ENCODE results near the gene WDFY3. TPM values are rescaled to one million over a fixed set of nuclear protein-coding genes. Genes with fewer than 3 reads are reported as not detected.

The WDFY3 gene
- total and polyA plus RNA-seq, 7 donors = 4.8 to 85.7 (median 50.5) TPM

DNA sequence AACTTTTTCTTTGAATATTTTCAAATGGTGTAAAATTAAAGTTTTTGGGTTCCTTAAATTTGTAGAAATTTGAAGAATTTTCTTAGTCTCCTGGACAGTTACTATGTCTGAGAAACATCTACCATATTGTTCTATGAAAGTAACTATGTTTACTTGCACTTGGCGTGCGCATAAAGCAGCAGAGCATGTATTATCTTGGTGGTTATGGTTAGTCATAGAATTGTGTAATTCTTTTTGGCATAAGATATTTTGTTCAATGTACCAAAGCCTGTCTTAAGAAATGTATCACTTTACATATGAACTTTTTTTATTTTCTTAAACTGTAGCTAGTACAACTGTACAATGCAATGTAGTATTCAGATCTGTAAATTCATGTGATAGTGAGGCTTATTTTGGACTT is 334.4 kb downstream of the WDFY3 start:
- DNase-seq = no peak
- Histone ChIP-seq H3K36me3 (no peaks in the 10 kb centered on the region), H3K4me3 (no peak overlapping the region), H3K27me3 (no peaks in the 10 kb centered on the region), H3K27ac (no peak overlapping the region), H3K4me1 (no peaks in the 10 kb centered on the region), H3K9me3 (no peaks in the 10 kb centered on the region)
- intact Hi-C loops (cut with DNase I) = no loop called here
- no peak for TF ChIP-seq POLR2A (IDR thresholded peaks at IDR 0.05)
- 91% methylated on average over 2 of the region's 2 CpGs for WGBS, 2 donors

DNA sequence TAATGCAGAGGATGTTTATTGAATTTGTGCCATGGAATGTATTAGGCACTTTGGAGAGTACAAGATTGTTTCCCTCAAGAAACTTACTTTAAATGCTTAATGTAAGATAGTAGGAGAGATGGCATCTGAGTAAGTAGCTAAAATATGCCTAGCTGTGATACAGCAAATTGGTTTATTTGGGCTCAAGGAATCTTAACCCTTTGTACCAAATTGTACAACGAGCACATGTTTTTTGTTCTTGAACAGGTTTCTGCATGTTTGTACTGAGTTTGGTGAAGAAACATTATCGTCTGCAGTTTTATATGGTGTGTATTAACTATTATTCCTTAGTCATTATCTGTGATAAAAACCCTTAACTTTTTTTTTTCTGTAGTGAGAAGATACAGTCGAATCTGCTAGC is 334.9 kb downstream of the WDFY3 start:
- Histone ChIP-seq H3K4me1 (no peaks in the 10 kb centered on the region), H3K9me3 (no peaks in the 10 kb centered on the region), H3K4me3 (no peak overlapping the region), H3K27me3 (no peaks in the 10 kb centered on the region), H3K27ac (no peak overlapping the region), H3K36me3 (no peaks in the 10 kb centered on the region)
- no peak for DNase-seq
- WGBS, 2 donors = 85 to 87% methylated on average over 3 of the region's 3 CpGs
- intact Hi-C loops (cut with DNase I) = no loop called here
- TF ChIP-seq, protein P1, sequence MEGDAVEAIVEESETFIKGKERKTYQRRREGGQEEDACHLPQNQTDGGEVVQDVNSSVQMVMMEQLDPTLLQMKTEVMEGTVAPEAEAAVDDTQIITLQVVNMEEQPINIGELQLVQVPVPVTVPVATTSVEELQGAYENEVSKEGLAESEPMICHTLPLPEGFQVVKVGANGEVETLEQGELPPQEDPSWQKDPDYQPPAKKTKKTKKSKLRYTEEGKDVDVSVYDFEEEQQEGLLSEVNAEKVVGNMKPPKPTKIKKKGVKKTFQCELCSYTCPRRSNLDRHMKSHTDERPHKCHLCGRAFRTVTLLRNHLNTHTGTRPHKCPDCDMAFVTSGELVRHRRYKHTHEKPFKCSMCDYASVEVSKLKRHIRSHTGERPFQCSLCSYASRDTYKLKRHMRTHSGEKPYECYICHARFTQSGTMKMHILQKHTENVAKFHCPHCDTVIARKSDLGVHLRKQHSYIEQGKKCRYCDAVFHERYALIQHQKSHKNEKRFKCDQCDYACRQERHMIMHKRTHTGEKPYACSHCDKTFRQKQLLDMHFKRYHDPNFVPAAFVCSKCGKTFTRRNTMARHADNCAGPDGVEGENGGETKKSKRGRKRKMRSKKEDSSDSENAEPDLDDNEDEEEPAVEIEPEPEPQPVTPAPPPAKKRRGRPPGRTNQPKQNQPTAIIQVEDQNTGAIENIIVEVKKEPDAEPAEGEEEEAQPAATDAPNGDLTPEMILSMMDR (IDR thresholded peaks at IDR 0.05) = no peak
- TF ChIP-seq EP300 (IDR thresholded peaks at IDR 0.05) (no peak), POLR2A (IDR thresholded peaks at IDR 0.05) (no peak), POLR2AphosphoS5 (IDR thresholded peaks at IDR 0.05) (no peak)

DNA sequence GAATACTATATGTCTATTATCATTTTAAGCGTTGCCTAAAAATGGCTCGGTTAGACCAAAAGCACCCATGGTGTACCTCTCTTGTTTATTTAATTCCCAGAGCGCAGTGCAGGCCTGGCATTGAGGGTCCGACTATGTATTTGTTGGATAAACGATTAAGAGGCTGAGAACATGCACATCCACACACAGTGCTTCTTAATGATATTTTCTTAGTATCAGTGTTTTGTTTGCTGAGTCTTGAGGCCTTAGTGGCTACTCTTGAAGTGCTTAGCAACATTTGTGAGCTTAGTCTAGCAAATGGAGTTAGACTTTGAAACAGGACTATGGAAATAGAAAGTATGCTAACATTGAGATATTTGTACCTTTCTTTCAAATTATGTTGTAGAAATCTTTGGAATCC is 339.8 kb downstream of the WDFY3 start:
- Histone ChIP-seq H3K4me1 (no peaks in the 10 kb centered on the region), H3K9me3 (no peaks in the 10 kb centered on the region), H3K4me3 (no peak overlapping the region), H3K36me3 (no peaks in the 10 kb centered on the region), H3K27ac (no peak overlapping the region), H3K27me3 (no peaks in the 10 kb centered on the region)
- intact Hi-C loops (cut with DNase I) = no loop called here
- WGBS, 2 donors = 92 to 96% methylated on average over 5 of the region's 5 CpGs
- no peak for DNase-seq
- no peak for TF ChIP-seq POLR2AphosphoS5 (IDR thresholded peaks at IDR 0.05)
- TF ChIP-seq POLR2A (IDR thresholded peaks at IDR 0.05) = no peak
- TF ChIP-seq, protein P1 (IDR thresholded peaks at IDR 0.05) = no peak

DNA sequence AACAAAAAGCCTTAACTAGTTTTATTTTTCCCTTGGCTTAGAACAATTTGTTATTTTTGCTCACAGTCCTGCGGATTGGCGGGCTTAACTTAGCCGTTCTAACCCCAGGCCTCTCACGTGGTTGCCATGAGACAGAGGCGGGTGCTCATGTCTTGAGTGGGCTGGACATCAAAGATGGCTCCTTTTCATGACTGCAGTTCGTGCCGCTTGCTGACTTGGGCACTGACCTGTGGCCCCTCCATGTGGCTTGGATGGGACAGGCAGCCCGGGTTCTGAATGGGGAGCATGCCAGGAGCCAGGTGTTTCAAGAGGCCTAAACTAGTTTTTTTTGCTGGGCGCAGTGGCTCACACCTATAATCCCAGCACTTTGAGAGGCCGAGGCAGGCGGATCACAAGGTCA is 342.8 kb downstream of the WDFY3 start:
- Histone ChIP-seq H3K36me3 (no peaks in the 10 kb centered on the region), H3K27me3 (no peaks in the 10 kb centered on the region), H3K9me3 (no peaks in the 10 kb centered on the region), H3K27ac (no peak overlapping the region), H3K4me3 (no peak overlapping the region), H3K4me1 (no peaks in the 10 kb centered on the region)
- WGBS, 2 donors = 95 to 96% methylated on average over 11 of the region's 11 CpGs
- no peak for DNase-seq
- TF ChIP-seq, protein P1 (IDR thresholded peaks at IDR 0.05) = no peak
- intact Hi-C loops (cut with DNase I) = no loop called here

DNA sequence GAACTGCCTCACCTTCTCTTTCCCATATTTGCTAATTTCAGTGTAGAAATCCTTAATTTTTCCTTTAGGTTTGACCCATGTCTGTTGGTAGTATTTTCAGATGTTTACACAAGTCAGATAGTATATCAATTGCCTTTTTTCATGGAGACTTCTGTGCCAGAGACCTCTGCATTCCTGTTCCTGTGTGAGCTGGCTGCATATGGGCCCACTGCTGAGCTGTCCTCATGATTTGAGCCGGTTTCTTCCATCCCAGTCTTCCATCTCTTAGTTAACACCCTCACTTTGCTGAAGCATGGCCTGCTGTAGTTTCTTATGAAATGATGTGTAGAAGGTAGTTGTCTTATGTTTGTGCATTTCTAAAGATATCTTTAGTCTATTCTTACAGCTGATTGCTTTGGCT is 343.5 kb downstream of the WDFY3 start:
- Histone ChIP-seq H3K27me3 (no peaks in the 10 kb centered on the region), H3K36me3 (no peaks in the 10 kb centered on the region), H3K9me3 (no peaks in the 10 kb centered on the region), H3K4me3 (no peak overlapping the region), H3K27ac (no peak overlapping the region), H3K4me1 (no peaks in the 10 kb centered on the region)
- TF ChIP-seq POLR2A (IDR thresholded peaks at IDR 0.05) (no peak), POLR2AphosphoS5 (IDR thresholded peaks at IDR 0.05) (no peak), EP300 (IDR thresholded peaks at IDR 0.05) (no peak)
- TF ChIP-seq, protein P1 (IDR thresholded peaks at IDR 0.05) = no peak
- 90 to 100% methylated on average over 1 of the region's 1 CpG for WGBS, 2 donors
- no peak for DNase-seq
- intact Hi-C loops (cut with DNase I) = no loop called here

Small RNA genes lying within 50 kb of the gene (small RNA-seq; reads per million reads assigned to genes)
- gene RN7SL552P = 0 reads per million in 3 donors
- gene RNU6-469P = 0 reads per million in 3 donors

Data from sigmoid colon (tissue), 7 donors.